Loucy (cell line): ENCODE measurements around the gene MRAP2.

Source experiments
- H2AFZ ChIP-seq: fragments of 200-600 bp; sonication (generic); 2 replicates; pipeline ENCODE4 v1.6.0; 2016; ENCODE audit warnings: antibody characterized with exemption, mild to moderate bottlenecking, low read length, moderate library complexity
- H3F3A ChIP-seq: fragments of 200-600 bp; 2 replicates; pipeline ENCODE4 v1.6.0; 2016; ENCODE audit warnings: antibody characterized with exemption, low read depth, mild to moderate bottlenecking
- H3K27me3 ChIP-seq: fragments of 200-600 bp; sonication (generic); 2 replicates; pipeline ENCODE4 v1.6.1; 2014; ENCODE audit warnings: low read length, mild to moderate bottlenecking; ENCODE audit not compliant: insufficient read depth, poor library complexity, severe bottlenecking
- H3K36me3 ChIP-seq: fragments of 200-600 bp; sonication (generic); 2 replicates; pipeline ENCODE4 v1.6.1; 2016; ENCODE audit warnings: low read length; ENCODE audit not compliant: insufficient read depth
- H3K4me1 ChIP-seq: fragments of 200-600 bp; sonication (generic); 2 replicates; pipeline ENCODE4 v1.5.1; 2014; ENCODE audit warnings: low read length, mild to moderate bottlenecking; ENCODE audit not compliant: insufficient read depth, poor library complexity, severe bottlenecking
- H3K4me2 ChIP-seq: fragments of 200-600 bp; sonication (generic); 2 replicates; pipeline ENCODE4 v1.6.0; 2014; ENCODE audit warnings: antibody characterized with exemption, low read length, low read depth, mild to moderate bottlenecking; ENCODE audit not compliant: poor library complexity, severe bottlenecking
- H3K4me3 ChIP-seq: fragments of 200-600 bp; sonication (generic); 2 replicates; pipeline ENCODE4 v1.5.1; 2014; ENCODE audit warnings: low read length, mild to moderate bottlenecking, mixed read lengths; ENCODE audit not compliant: poor library complexity, severe bottlenecking
- H3K79me2 ChIP-seq: fragments of 200-600 bp; sonication (generic); 2 replicates; pipeline ENCODE4 v1.6.1; 2014; ENCODE audit warnings: low read length; ENCODE audit not compliant: insufficient read depth
- H3K9ac ChIP-seq: fragments of 200-600 bp; sonication (generic); 2 replicates; pipeline ENCODE4 v1.6.0; 2014; ENCODE audit warnings: mild to moderate bottlenecking, low read depth, low read length, moderate library complexity; ENCODE audit not compliant: poor library complexity, severe bottlenecking
- H3K9me2 ChIP-seq: fragments of 200-600 bp; sonication (generic); replicated peaks from 2 replicates; pipeline ENCODE4 v1.6.1; 2016; ENCODE audit warnings: low read depth, low read length, mixed read lengths
- H3K9me3 ChIP-seq: fragments of 200-600 bp; sonication (generic); 2 replicates; pipeline ENCODE4 v1.6.1; 2014; ENCODE audit warnings: mild to moderate bottlenecking, antibody characterized with exemption, low read length, low read depth; ENCODE audit not compliant: insufficient read depth
- H4K20me1 ChIP-seq: fragments of 200-600 bp; sonication (generic); 2 replicates; pipeline ENCODE4 v1.6.0; 2014; ENCODE audit warnings: antibody characterized with exemption, low read length, mild to moderate bottlenecking; ENCODE audit not compliant: insufficient read depth, poor library complexity, severe bottlenecking
- EZH2phosphoT487 ChIP-seq: fragments of 200-600 bp; IDR thresholded peaks from 2 replicates; pipeline ENCODE4 v1.6.1; 2018; ENCODE audit warnings: antibody characterized with exemption, mild to moderate bottlenecking, moderate library complexity, borderline replicate concordance
- TF ChIP-seq, protein P1 (sequence below): fragments of 200-600 bp; sonication (generic); conservative IDR thresholded peaks from 2 replicates; pipeline ENCODE4 v1.5.1; 2014; ENCODE audit warnings: mild to moderate bottlenecking, antibody characterized with exemption, low read length

MRAP2 gene

GRCh38 chr6:84061174-84061573 lies 27.6 kb downstream of the MRAP2 start:
- TF ChIP-seq, protein P1, sequence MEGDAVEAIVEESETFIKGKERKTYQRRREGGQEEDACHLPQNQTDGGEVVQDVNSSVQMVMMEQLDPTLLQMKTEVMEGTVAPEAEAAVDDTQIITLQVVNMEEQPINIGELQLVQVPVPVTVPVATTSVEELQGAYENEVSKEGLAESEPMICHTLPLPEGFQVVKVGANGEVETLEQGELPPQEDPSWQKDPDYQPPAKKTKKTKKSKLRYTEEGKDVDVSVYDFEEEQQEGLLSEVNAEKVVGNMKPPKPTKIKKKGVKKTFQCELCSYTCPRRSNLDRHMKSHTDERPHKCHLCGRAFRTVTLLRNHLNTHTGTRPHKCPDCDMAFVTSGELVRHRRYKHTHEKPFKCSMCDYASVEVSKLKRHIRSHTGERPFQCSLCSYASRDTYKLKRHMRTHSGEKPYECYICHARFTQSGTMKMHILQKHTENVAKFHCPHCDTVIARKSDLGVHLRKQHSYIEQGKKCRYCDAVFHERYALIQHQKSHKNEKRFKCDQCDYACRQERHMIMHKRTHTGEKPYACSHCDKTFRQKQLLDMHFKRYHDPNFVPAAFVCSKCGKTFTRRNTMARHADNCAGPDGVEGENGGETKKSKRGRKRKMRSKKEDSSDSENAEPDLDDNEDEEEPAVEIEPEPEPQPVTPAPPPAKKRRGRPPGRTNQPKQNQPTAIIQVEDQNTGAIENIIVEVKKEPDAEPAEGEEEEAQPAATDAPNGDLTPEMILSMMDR = no peak
- TF ChIP-seq EZH2phosphoT487 = no peak
- H3K4me3 ChIP-seq = no peak overlapping the region
- no peak overlapping the region for H3K9ac ChIP-seq
- H3K4me1 ChIP-seq = no peaks in the 10 kb centered on the region
- no peaks in the 10 kb centered on the region for H3F3A ChIP-seq
- H3K79me2 ChIP-seq = no peaks in the 10 kb centered on the region
- H2AFZ ChIP-seq = no peak overlapping the region
- no peaks in the 10 kb centered on the region for H3K9me2 ChIP-seq
- H3K36me3 ChIP-seq = no peaks in the 10 kb centered on the region
- no peak overlapping the region for H3K4me2 ChIP-seq
- H4K20me1 ChIP-seq = no peaks in the 10 kb centered on the region
- no peaks in the 10 kb centered on the region for H3K9me3 ChIP-seq
- no peaks in the 10 kb centered on the region for H3K27me3 ChIP-seq

GRCh38 chr6:84061613-84062398 lies 28.2 kb downstream of the MRAP2 start:
- Histone ChIP-seq H2AFZ (no peak overlapping the region), H3K9me2 (no peaks in the 10 kb centered on the region), H3K36me3 (no peaks in the 10 kb centered on the region), H3K9ac (no peak overlapping the region), H3K4me3 (no peak overlapping the region), H3K4me2 (no peak overlapping the region), H3K27me3 (no peaks in the 10 kb centered on the region), H3K9me3 (no peaks in the 10 kb centered on the region), H3F3A (no peaks in the 10 kb centered on the region), H3K4me1 (no peaks in the 10 kb centered on the region), H3K79me2 (no peaks in the 10 kb centered on the region), H4K20me1 (no peaks in the 10 kb centered on the region)
- no peak for TF ChIP-seq EZH2phosphoT487
- TF ChIP-seq, protein P1 = no peak

- Histone ChIP-seq H3K79me2 (no peaks in the 10 kb centered on the region), H3K4me1 (no peaks in the 10 kb centered on the region), H3K36me3 (no peaks in the 10 kb centered on the region), H3K9me2 (no peaks in the 10 kb centered on the region), H3K9ac (no peak overlapping the region), H2AFZ (no peak overlapping the region), H3K4me2 (no peak overlapping the region), H3K27me3 (no peaks in the 10 kb centered on the region), H3K4me3 (no peak overlapping the region), H4K20me1 (no peaks in the 10 kb centered on the region), H3K9me3 (no peaks in the 10 kb centered on the region), H3F3A (no peaks in the 10 kb centered on the region)
- TF ChIP-seq, protein P1 = no peak
Observed at GRCh38 chr6:84062519-84063154, 29.1 kb downstream of the MRAP2 start.
